MCF 10A (cell line): ENCODE data around the gene AGAP1. TPM values are rescaled to one million over a fixed set of nuclear protein-coding genes. Genes with fewer than 3 reads are reported as not detected.

Source experiments
- BruUV-seq: library from RNA; stranded (reverse); fragments of 400-500 nt; replicated peaks from 2 replicates; lab custom pipeline; 2021; lab: Mats Ljungman, UMichigan
- CTCF ChIA-PET: fragments of 300-600 bp; sonication (Branson Sonifier 250); formaldehyde crosslinking; extraction: SDS; loops from one replicate; lab custom pipeline; 2021; ENCODE audit warnings: antibody characterized with exemption, inconsistent platforms; lab: Yijun Ruan, JAX
- POLR2A ChIA-PET: fragments of 300-600, 350-650 bp; sonication (Branson Sonifier 250); formaldehyde crosslinking; extraction: SDS; loops from one replicate; lab custom pipeline; 2020; ENCODE audit warnings: antibody characterized with exemption, inconsistent platforms; lab: Yijun Ruan, JAX
- DNase-seq: peaks from one replicate; pipeline ENCODE4 v3.0.0-alpha.2; 2018; ENCODE audit not compliant: unreplicated experiment
- H3K27ac Mint-ChIP-seq: one replicate; pipeline ENCODE4 v1.8.0; 2022; ENCODE audit warnings: mild to moderate bottlenecking, low read depth, mixed read lengths; ENCODE audit not compliant: unreplicated experiment
- H3K27me3 Mint-ChIP-seq: one replicate; pipeline ENCODE4 v1.8.0; 2022; ENCODE audit warnings: mixed read lengths; ENCODE audit not compliant: insufficient read depth, unreplicated experiment
- H3K36me3 Mint-ChIP-seq: one replicate; pipeline ENCODE4 v1.8.0; 2022; ENCODE audit warnings: mild to moderate bottlenecking, moderate library complexity, mixed read lengths; ENCODE audit not compliant: insufficient read depth, unreplicated experiment
- H3K4me1 Mint-ChIP-seq: one replicate; pipeline ENCODE4 v1.8.0; 2022; ENCODE audit warnings: mixed read lengths; ENCODE audit not compliant: insufficient read depth, unreplicated experiment
- H3K4me3 Mint-ChIP-seq: one replicate; pipeline ENCODE4 v1.8.0; 2022; ENCODE audit warnings: mild to moderate bottlenecking, moderate library complexity, mixed read lengths; ENCODE audit not compliant: unreplicated experiment
- H3K9me3 Mint-ChIP-seq: one replicate; pipeline ENCODE4 v1.8.0; 2022; ENCODE audit warnings: mixed read lengths; ENCODE audit not compliant: unreplicated experiment
- intact Hi-C: fragments of 100-400 bp; cut with micrococcal nuclease; formaldehyde crosslinking; loops from 2 replicates; pipeline ENCODE4 v1.14.1; 2022
- total RNA-seq: library from RNA; stranded (reverse); gene quantifications from 2 replicates; pipeline ENCODE4 v1.2.3, GENCODE V29; 2022
- TF ChIP-seq, protein P1 (sequence below): fragments of 200-600 bp; IDR thresholded peaks from one replicate; pipeline ENCODE4 v1.8.0; 2022; ENCODE audit warnings: antibody characterized with exemption, mild to moderate bottlenecking; ENCODE audit not compliant: unreplicated experiment

Gene AGAP1
- total RNA-seq, 1 experiment from 2014 or later: 41.3 TPM

DNA sequence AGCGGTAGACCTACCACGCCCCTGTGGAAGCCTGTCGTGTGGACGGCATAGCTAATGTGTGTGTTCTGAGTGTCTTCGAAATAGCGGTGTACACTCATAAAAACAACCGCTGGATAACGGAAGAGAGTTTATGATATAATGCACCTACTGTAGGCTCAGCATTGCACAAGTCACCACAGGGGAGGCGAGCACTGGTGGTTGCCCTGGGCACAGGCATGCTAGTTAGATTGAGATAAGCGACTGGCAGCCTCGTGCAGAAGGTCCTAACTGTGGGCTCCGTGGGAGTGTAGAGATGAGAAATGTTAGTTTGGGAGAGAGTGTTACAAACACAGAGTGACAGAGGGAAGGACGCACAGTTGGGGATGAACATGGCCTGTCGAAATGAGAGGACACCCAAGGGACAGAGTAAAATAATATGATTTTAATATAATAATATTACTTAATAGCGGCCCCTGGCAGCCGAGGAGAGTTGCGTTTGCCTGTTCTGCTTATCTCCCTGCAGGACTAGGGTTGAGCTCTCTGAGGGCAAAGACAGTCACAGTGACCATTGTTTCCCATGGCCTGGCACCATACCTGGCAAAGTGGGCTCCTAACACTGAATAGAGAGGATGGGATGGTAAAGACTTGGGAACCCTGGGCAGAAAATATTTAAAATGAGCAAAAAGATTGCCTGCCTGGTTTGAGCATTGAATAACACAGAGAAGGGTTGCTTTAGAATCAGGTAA lies 470.2 kb downstream of the AGAP1 start:
- H3K27ac Mint-ChIP-seq: no peak overlapping the region
- ChIA-PET CTCF (no interaction called here), POLR2A (no interaction called here)
- H3K27me3 Mint-ChIP-seq: no peaks in the 10 kb centered on the region
- H3K36me3 Mint-ChIP-seq: peaks cover 7% of the 10 kb centered on the region
- intact Hi-C loops: no loop called here
- H3K9me3 Mint-ChIP-seq: no peaks in the 10 kb centered on the region
- BruUV-seq: no TSS peak
- no peak for DNase-seq
- TF ChIP-seq, protein P1, sequence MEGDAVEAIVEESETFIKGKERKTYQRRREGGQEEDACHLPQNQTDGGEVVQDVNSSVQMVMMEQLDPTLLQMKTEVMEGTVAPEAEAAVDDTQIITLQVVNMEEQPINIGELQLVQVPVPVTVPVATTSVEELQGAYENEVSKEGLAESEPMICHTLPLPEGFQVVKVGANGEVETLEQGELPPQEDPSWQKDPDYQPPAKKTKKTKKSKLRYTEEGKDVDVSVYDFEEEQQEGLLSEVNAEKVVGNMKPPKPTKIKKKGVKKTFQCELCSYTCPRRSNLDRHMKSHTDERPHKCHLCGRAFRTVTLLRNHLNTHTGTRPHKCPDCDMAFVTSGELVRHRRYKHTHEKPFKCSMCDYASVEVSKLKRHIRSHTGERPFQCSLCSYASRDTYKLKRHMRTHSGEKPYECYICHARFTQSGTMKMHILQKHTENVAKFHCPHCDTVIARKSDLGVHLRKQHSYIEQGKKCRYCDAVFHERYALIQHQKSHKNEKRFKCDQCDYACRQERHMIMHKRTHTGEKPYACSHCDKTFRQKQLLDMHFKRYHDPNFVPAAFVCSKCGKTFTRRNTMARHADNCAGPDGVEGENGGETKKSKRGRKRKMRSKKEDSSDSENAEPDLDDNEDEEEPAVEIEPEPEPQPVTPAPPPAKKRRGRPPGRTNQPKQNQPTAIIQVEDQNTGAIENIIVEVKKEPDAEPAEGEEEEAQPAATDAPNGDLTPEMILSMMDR: no peak
- H3K4me3 Mint-ChIP-seq: no peak overlapping the region
- H3K4me1 Mint-ChIP-seq: no peaks in the 10 kb centered on the region

DNA sequence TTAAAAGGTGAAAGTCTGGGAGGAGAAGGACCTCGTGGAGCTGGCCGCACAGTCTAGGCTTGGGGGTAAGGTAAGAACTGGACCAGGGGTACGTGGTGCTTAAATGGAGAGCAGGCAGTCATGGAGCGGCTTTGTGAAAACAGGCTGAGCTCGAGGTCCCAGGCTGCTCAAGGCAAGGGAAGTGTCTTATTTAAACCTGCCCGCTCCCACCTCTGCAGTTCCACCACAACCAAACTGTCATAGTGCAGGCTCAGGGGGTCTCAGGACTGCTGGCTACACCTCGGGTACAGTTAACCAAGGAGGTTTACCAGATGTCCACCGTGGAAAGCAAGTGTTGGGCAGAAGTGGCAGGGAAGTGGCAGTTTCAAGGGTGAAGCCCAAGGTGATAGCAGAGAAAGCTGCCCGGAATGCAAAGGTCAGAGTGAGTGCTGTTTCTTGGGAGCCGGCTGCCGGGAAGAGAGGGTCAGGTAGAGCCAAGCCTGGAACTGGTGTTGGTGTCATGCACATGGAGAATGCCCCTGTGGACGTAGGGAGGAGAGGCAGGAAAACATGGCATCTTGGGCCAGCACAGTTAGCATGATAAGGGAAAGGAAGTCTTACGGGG lies 471.0 kb downstream of the AGAP1 start:
- ChIA-PET CTCF (no interaction called here), POLR2A (no interaction called here)
- DNase-seq: no peak
- Mint-ChIP-seq H3K36me3 (peaks cover 15% of the 10 kb centered on the region), H3K4me3 (no peak overlapping the region), H3K27ac (no peak overlapping the region), H3K9me3 (no peaks in the 10 kb centered on the region), H3K4me1 (no peaks in the 10 kb centered on the region), H3K27me3 (no peaks in the 10 kb centered on the region)
- TF ChIP-seq, protein P1: no peak
- BruUV-seq: no TSS peak
- intact Hi-C loops: no loop called here

DNA sequence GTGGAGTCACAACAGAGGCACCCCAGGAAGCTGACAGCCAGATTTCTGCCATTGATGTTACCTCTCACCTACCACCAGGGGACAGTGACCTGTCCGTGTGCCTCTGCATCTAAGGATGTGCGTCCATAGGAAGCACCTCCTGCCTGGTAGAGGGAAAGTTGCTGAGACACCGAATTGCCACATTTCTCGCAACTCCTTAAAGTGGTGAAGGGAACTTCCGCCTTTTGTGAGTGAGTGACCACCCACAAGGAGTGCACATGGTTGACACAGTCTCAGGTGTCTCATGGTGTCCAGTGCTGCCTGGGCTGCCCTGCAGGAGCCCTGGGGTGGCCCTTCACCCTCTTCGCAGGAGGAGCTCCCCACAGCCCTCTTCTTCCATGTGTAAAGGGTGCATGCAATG lies 472.6 kb downstream of the AGAP1 start:
- BruUV-seq: no TSS peak
- TF ChIP-seq, protein P1: no peak
- CTCF ChIA-PET: no interaction called here
- H3K27ac Mint-ChIP-seq: no peak overlapping the region
- no peaks in the 10 kb centered on the region for H3K4me1 Mint-ChIP-seq
- no peaks in the 10 kb centered on the region for H3K27me3 Mint-ChIP-seq
- no peak overlapping the region for H3K4me3 Mint-ChIP-seq
- intact Hi-C loops: no loop called here
- no peak for DNase-seq
- POLR2A ChIA-PET: no interaction called here
- no peaks in the 10 kb centered on the region for H3K9me3 Mint-ChIP-seq
- peaks cover 15% of the 10 kb centered on the region for H3K36me3 Mint-ChIP-seq

DNA sequence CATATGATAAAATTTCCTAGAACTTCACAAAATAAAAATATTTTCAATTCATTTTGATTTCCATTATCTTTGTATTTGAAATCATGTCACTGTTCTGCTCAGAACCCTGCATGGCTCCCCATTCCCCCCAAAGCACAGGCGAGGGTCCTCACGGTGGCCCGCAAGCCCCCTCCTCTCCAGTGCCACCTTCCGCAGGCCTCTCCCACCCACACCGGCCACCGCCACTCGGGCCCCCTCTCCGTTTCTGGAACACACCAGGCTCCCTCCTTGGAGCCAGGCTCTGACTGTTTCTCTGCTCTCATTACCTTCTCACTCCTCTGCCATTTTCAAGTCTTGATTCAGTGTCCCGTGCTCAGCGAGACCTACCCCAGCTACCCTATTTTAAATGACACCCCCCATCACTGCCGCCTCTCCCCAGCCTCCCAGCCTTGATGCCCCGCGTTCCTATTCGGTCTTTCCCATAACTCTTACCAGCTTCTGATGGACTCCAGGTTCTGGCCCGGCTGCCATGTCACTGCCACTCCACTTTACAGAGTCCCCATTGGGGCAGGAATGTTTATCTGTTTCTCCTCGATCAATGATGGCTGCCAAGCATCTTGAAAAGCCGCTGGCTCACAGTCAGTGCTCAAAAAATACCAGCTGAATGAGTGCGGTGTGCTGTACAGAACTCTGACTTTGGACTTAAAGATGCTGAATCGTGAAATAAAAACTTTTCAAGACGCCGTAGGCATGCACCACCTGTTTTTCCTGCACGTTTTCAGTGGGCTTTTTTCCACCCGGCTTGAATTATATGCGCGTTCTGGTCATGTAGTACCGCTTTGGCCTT lies 473.3 kb downstream of the AGAP1 start:
- ChIA-PET POLR2A (interaction anchor here (0.5 kb wide), 1 partner anchor 252 kb away, joined by 3 read pairs; no protein-coding TSS in a partner anchor), CTCF (no interaction called here)
- H3K9me3 Mint-ChIP-seq: no peaks in the 10 kb centered on the region
- BruUV-seq: no TSS peak
- no peaks in the 10 kb centered on the region for H3K4me1 Mint-ChIP-seq
- no peak overlapping the region for H3K27ac Mint-ChIP-seq
- H3K36me3 Mint-ChIP-seq: peaks cover 15% of the 10 kb centered on the region
- no peak overlapping the region for H3K4me3 Mint-ChIP-seq
- intact Hi-C loops: no loop called here
- TF ChIP-seq, protein P1: no peak
- H3K27me3 Mint-ChIP-seq: no peaks in the 10 kb centered on the region
- DNase-seq: no peak
